ENCODE results near the gene TAF13.

TAF13 gene

DNA sequence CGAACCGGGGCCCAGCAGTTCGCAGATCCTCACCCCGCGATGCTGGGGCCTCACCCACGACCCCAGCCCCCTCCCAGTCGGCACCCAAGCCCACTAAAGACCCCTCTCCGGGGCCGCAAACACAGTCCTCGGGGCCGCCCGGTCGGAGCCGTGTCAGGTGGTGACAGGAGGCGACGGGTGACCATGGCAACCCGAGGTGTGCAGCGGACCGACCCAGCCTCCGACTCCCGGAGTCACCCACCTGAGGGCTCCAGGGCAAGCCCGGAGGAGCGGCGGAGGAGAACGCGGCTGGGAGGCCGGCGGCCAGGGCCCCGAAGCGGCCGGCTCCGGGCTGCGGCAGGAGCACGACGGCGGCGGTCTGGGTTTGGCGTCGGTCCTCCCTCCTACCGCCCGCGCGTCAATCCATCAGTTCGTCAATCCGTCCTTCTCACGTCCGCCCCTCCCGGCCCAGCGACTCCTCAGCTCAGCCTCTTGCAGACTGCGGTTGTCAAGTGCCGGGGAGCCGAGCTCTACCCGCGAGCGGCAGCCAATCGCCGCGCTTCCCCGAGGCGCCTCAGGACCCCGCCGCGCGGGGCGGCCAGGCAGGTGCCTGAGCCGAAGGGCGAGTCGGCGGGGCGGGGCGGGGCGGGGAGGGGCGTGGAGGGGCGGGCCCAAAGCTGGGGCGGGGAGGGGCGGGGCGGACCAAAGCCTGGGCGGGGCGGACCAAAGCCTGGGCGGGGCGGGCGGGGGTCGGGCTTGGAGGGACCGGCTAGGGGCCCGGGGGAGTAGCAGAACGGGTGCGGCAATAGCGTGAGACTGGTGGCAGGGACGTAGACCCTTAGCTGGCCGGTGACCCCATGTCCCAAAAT, 34.0 kb downstream of the TAF13 start, which contains the start of gene WDR47:
WDR47 (minus strand) TSS at position 482 of the 848 bp plus-strand sequence. CDS start 18,590 bp downstream, outside the sequence.
- no peaks in the 10 kb centered on the region for H3K36me3 ChIP-seq (ENCODE audit: control insufficient read depth in 2 of 2, insufficient read depth in 1 of 2, low read length in 2 of 2)
- H3K9me3 ChIP-seq (ENCODE audit: control insufficient read depth, insufficient read depth, low read depth, low read length): no peaks in the 10 kb centered on the region
- H3K4me3 ChIP-seq (ENCODE audit: low read depth, low read length): peak within 1 kb of the TSS; percentile 85
- no peaks in the 10 kb centered on the region for H3K4me1 ChIP-seq (ENCODE audit: control insufficient read depth, insufficient read depth, low read length)
- H3K27ac ChIP-seq (ENCODE audit: extremely low read depth, low read depth, low read length): peak within 1 kb of the TSS; percentile 75
- ChIA-PET POLR2A (interaction anchor here (0.5 to 2.6 kb wide), 18 partner anchors 9 to 842 kb away, joined by 3 to 43 read pairs (median 4); partner anchors contain the start of genes ATXN7L2, SARS1, SLC25A24 and TAF13), CTCF (interaction anchor here (0.6 to 0.9 kb wide), 2 partner anchors 58 to 330 kb away, joined by 3 to 6 read pairs; no protein-coding TSS in a partner anchor)
- TF ChIP-seq ZFP37 (tag by site-specific recombination; IDR thresholded peaks at IDR 0.05) (peak; percentile 78), EGR2 (tag by site-specific recombination; IDR thresholded peaks at IDR 0.05; ENCODE audit: low read depth) (peak; percentile 48; the same call in 1 of the 2 replicates), ZNF654 (tag by site-specific recombination; IDR thresholded peaks at IDR 0.05; ENCODE audit: low read depth) (no peak), ZNF555 (tag by site-specific recombination; conservative IDR thresholded peaks at IDR 0.05) (no peak), PBX3 (CRISPR knock-in tag; IDR thresholded peaks at IDR 0.05) (peak; percentile 19; the same call in 1 of the 2 replicates), ZNF214 (tag by site-specific recombination; IDR thresholded peaks at IDR 0.05; ENCODE audit: borderline replicate concordance) (no peak), ZNF777 (tag by site-specific recombination; IDR thresholded peaks at IDR 0.05; ENCODE audit: borderline replicate concordance) (peak; percentile 52; the same call in 1 of the 2 replicates), ZNF76 (tag by site-specific recombination; IDR thresholded peaks at IDR 0.05; ENCODE audit: borderline replicate concordance, low read depth) (no peak; the same call in 1 of the 2 replicates), SP3 (tag by site-specific recombination; IDR thresholded peaks at IDR 0.05) (peak; percentile 66; the same call in 1 of the 2 replicates), ELK4 (IDR thresholded peaks at IDR 0.05; ENCODE audit: borderline replicate concordance, low read depth, low read length) (no peak), OSR2 (tag by site-specific recombination; IDR thresholded peaks at IDR 0.05) (no peak), ZNF433 (tag by site-specific recombination; IDR thresholded peaks at IDR 0.05; ENCODE audit: low read depth) (no peak), ZNF18 (tag by site-specific recombination; IDR thresholded peaks at IDR 0.05) (no peak), ZNF514 (tag by site-specific recombination; IDR thresholded peaks at IDR 0.05) (no peak), ZNF639 (tag by site-specific recombination; IDR thresholded peaks at IDR 0.05) (no peak), SETDB1 (IDR thresholded peaks at IDR 0.05; ENCODE audit: insufficient read length, low read length) (no peak), SP7 (tag by site-specific recombination; IDR thresholded peaks at IDR 0.05) (peak; percentile 77; the same call in 1 of the 2 replicates), FEZF1 (tag by site-specific recombination; IDR thresholded peaks at IDR 0.05) (no peak), ZNF266 (tag by site-specific recombination; IDR thresholded peaks at IDR 0.05; ENCODE audit: low read depth) (no peak), ZBTB48 (tag by site-specific recombination; IDR thresholded peaks at IDR 0.05) (no peak), ZNF677 (tag by site-specific recombination; IDR thresholded peaks at IDR 0.05) (peak; percentile 23; the same call in 1 of the 2 replicates), GLIS2 (tag by site-specific recombination; IDR thresholded peaks at IDR 0.05) (peak; percentile 28; the same call in 1 of the 2 replicates), ZNF175 (tag by site-specific recombination; IDR thresholded peaks at IDR 0.05) (no peak), ZSCAN23 (tag by site-specific recombination; IDR thresholded peaks at IDR 0.05) (no peak), ZNF239 (tag by site-specific recombination; IDR thresholded peaks at IDR 0.05) (no peak)
- TF ChIP-seq, protein P1, sequence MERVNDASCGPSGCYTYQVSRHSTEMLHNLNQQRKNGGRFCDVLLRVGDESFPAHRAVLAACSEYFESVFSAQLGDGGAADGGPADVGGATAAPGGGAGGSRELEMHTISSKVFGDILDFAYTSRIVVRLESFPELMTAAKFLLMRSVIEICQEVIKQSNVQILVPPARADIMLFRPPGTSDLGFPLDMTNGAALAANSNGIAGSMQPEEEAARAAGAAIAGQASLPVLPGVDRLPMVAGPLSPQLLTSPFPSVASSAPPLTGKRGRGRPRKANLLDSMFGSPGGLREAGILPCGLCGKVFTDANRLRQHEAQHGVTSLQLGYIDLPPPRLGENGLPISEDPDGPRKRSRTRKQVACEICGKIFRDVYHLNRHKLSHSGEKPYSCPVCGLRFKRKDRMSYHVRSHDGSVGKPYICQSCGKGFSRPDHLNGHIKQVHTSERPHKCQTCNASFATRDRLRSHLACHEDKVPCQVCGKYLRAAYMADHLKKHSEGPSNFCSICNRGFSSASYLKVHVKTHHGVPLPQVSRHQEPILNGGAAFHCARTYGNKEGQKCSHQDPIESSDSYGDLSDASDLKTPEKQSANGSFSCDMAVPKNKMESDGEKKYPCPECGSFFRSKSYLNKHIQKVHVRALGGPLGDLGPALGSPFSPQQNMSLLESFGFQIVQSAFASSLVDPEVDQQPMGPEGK (tag by site-specific recombination; IDR thresholded peaks at IDR 0.05): peak; percentile 65
- TF ChIP-seq, protein P2, sequence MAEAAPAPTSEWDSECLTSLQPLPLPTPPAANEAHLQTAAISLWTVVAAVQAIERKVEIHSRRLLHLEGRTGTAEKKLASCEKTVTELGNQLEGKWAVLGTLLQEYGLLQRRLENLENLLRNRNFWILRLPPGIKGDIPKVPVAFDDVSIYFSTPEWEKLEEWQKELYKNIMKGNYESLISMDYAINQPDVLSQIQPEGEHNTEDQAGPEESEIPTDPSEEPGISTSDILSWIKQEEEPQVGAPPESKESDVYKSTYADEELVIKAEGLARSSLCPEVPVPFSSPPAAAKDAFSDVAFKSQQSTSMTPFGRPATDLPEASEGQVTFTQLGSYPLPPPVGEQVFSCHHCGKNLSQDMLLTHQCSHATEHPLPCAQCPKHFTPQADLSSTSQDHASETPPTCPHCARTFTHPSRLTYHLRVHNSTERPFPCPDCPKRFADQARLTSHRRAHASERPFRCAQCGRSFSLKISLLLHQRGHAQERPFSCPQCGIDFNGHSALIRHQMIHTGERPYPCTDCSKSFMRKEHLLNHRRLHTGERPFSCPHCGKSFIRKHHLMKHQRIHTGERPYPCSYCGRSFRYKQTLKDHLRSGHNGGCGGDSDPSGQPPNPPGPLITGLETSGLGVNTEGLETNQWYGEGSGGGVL (tag by site-specific recombination; IDR thresholded peaks at IDR 0.05): no peak; the same call in 1 of the 2 replicates
